Cardiac muscle cell (in vitro differentiated cells and primary cell): ENCODE results near the gene SGPP1. TPM values are rescaled to one million over a fixed set of nuclear protein-coding genes. Genes with fewer than 3 reads are reported as not detected.
A peak's percentile ranks its signal among the peaks of the same experiment; 100 is the strongest.

Source experiments
- DNase-seq, 2 donors: peaks; one replicate each; pipeline versions ENCODE4 v3.0.0 to v3.0.0-alpha.2; 2010 to 2017; ENCODE audit warnings: low read depth in 1 of 2, low spot score in 1 of 2
- H3K27ac ChIP-seq: fragments of 200-600 bp; sonication (generic); 2 replicates; pipeline ENCODE4 v1.5.1; 2016
- H3K27me3 ChIP-seq: fragments of 200-600 bp; sonication (generic); 2 replicates; pipeline ENCODE4 v1.6.0; 2016; ENCODE audit warnings: control low read depth
- H3K36me3 ChIP-seq: fragments of 200-600 bp; sonication (generic); 2 replicates; pipeline ENCODE4 v1.5.1; 2016; ENCODE audit warnings: control low read depth
- H3K4me1 ChIP-seq: fragments of 200-600 bp; sonication (generic); 2 replicates; pipeline ENCODE4 v1.8.1; 2017; ENCODE audit warnings: low read depth, mild to moderate bottlenecking, mixed run types
- H3K4me3 ChIP-seq: fragments of 200-600 bp; sonication (generic); 2 replicates; pipeline ENCODE4 v1.5.1; 2016; ENCODE audit warnings: mild to moderate bottlenecking
- H3K9me3 ChIP-seq: fragments of 200-600 bp; sonication (generic); 2 replicates; pipeline ENCODE4 v1.5.1; 2017; ENCODE audit warnings: low read depth, mild to moderate bottlenecking, control low read depth
- polyA plus RNA-seq: library from polyadenylated mRNA; unstranded; fragments of >200 nt; fragmentation: Nextera tagmentation; extraction: Ambion mirVana; gene quantifications from 2 replicates; pipeline ENCODE4 v1.2.1, GENCODE V29; 2016
- total RNA-seq: library from RNA; depleted of rRNA; stranded (reverse); fragments of >200 nt; gene quantifications from 2 replicates; pipeline ENCODE4 v1.2.3, GENCODE V29; 2016
- TF ChIP-seq, protein P1 (sequence below): IDR thresholded peaks from 2 replicates; pipeline ENCODE4 v1.5.1; 2012; ENCODE audit warnings: low read depth, mild to moderate bottlenecking, low read length

Gene SGPP1, protein sequence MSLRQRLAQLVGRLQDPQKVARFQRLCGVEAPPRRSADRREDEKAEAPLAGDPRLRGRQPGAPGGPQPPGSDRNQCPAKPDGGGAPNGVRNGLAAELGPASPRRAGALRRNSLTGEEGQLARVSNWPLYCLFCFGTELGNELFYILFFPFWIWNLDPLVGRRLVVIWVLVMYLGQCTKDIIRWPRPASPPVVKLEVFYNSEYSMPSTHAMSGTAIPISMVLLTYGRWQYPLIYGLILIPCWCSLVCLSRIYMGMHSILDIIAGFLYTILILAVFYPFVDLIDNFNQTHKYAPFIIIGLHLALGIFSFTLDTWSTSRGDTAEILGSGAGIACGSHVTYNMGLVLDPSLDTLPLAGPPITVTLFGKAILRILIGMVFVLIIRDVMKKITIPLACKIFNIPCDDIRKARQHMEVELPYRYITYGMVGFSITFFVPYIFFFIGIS
- total RNA-seq (10.6 and 11.0 TPM in 2 replicates), polyA plus RNA-seq (12.2 and 17.5 TPM in 2 replicates)

DNA sequence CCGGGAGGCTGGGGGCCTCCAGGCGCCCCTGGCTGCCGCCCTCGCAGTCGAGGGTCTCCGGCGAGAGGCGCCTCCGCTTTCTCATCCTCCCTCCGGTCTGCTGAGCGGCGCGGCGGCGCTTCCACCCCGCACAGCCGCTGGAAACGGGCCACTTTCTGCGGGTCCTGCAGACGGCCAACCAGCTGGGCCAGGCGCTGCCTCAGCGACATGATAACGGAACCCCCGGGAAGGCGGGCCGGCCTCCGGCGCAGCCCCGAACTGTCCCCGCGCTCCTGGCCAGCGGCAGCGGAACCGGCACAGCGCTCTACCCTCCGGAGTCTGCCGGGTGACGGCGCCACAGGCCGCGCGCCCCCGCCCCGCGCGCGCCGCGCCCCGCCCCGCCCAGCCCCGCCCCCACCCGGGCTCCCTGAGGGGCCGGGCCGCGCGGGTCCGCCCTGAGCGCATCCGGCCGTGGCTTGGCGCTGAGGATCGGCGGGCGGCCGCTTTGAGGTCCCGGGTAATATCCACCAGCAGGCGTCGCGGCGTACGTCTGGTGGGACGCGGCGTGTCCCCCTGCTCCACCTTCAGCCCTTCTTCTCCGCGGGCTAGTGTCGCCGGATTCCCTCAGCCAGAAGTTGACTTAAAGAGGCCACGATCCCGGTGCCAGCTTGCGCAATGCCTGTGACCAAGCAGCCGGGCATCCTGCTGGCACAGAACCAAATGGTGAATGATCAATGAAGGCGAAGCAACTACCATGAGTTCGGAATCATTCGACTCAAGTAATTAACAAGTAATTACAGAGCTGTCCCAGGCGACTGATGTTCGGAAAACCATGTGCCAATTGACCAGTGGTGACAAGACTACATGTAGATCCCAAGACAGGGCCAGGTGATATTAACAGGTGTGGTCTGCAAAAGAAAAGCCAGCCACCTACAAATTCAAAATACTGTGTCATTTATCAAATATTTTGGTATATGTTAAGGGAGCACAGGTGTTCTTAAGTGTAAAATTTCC is at the start of gene SGPP1:
SGPP1 (minus strand) TSS at position 330 of the 993 bp plus-strand sequence; CDS start at position 209, 121 bp downstream.
- TF ChIP-seq, protein P1, sequence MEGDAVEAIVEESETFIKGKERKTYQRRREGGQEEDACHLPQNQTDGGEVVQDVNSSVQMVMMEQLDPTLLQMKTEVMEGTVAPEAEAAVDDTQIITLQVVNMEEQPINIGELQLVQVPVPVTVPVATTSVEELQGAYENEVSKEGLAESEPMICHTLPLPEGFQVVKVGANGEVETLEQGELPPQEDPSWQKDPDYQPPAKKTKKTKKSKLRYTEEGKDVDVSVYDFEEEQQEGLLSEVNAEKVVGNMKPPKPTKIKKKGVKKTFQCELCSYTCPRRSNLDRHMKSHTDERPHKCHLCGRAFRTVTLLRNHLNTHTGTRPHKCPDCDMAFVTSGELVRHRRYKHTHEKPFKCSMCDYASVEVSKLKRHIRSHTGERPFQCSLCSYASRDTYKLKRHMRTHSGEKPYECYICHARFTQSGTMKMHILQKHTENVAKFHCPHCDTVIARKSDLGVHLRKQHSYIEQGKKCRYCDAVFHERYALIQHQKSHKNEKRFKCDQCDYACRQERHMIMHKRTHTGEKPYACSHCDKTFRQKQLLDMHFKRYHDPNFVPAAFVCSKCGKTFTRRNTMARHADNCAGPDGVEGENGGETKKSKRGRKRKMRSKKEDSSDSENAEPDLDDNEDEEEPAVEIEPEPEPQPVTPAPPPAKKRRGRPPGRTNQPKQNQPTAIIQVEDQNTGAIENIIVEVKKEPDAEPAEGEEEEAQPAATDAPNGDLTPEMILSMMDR, result peak; percentile 32
- no peaks in the 10 kb centered on the region for H3K9me3 ChIP-seq
- H3K4me3 ChIP-seq, result peak within 1 kb of the TSS; percentile 100
- peak; percentile 80 to 85 for DNase-seq
- H3K27me3 ChIP-seq, result peaks cover 24% of the 10 kb centered on the region
- no peaks in the 10 kb centered on the region for H3K36me3 ChIP-seq
- H3K4me1 ChIP-seq, result peaks cover 11% of the 10 kb centered on the region
- peak within 1 kb of the TSS; percentile 89 for H3K27ac ChIP-seq

DNA sequence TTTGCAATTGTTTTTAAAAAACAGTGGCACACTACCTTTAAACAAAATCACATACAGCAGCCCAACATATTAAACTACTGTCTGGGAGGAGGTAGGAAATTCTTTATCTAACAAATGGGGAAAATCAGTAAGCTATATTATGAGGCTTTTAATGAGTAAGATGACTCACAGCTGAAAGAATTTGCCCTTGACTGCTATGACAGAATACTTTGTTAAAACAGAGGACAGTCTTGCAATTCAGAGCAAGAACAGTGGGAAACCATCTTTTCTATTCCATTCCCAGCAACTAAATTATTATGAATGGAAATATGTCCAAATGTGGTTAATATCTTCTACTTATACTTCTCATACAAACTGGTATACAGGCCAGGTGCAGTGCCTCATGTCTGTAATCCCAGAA is 49.2 kb upstream of the SGPP1 start:
- DNase-seq, result peak in 1 of 2 donors; percentile 62

DNA sequence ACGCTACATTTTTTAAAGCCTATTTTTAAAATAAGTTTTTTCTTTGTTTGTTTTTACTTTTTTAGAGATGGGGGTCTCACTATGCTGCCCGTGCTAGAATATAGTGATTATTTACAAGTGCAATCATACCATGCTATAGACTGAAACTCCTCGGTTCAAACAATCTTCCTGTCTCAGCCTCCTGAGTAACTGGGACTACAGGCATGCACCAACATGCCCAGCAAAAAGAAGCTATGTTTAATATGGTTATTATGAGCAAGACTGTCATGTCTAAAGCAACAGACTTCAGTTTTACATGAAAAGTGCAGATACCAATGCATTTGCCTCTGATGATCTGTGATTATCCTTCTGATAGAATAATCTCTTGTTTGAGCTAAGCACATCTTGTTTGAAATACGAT is 45.6 kb upstream of the SGPP1 start:
- no peaks in the 10 kb centered on the region for H3K36me3 ChIP-seq
- no peaks in the 10 kb centered on the region for H3K27me3 ChIP-seq
- TF ChIP-seq, protein P1, result no peak
- H3K27ac ChIP-seq, result no peak overlapping the region
- H3K4me3 ChIP-seq, result no peak overlapping the region
- no peak for DNase-seq
- no peaks in the 10 kb centered on the region for H3K9me3 ChIP-seq
- H3K4me1 ChIP-seq, result no peaks in the 10 kb centered on the region

More for the DNA sequence above, 49.2 kb upstream of the SGPP1 start:
- TF ChIP-seq, protein P1, result no peak
- no peak overlapping the region for H3K27ac ChIP-seq
- H3K4me1 ChIP-seq, result no peaks in the 10 kb centered on the region
- H3K27me3 ChIP-seq, result no peaks in the 10 kb centered on the region
- no peaks in the 10 kb centered on the region for H3K9me3 ChIP-seq
- H3K4me3 ChIP-seq, result no peak overlapping the region
- no peaks in the 10 kb centered on the region for H3K36me3 ChIP-seq

DNA sequence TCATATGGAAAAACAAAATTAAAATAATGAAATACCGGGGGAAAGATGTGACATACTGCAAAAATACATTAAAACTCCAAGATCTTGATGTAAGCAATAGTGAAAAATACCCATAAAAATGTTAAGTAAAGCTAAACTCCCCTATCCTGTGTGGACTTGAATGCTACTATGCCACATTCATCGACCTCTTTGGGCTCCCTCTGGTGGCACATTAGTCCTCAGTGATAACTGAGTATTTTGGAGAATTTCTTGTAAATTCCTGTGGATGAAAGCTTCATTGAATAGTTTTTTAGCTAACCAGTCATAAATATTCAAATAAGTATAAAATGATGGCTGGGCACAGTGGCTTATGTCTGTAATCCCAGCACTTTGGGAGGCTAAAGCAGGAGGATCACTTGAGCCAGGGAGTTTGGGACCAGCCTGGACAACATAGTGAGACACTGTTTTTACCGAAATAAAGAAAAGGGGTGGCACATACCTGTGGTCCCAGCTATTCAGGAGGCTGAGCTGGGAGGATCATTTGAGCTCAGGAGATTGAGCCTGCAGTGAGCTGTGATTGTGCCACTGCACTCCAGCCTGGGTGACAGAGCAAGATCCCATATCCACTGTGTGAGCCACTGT is 42.4 kb upstream of the SGPP1 start:
- DNase-seq, result peak in 1 of 2 donors; percentile 77
- H3K27ac ChIP-seq, result no peak overlapping the region
- no peaks in the 10 kb centered on the region for H3K4me1 ChIP-seq
- no peaks in the 10 kb centered on the region for H3K36me3 ChIP-seq
- TF ChIP-seq, protein P1, result peak; percentile 67
- no peak overlapping the region for H3K4me3 ChIP-seq
- H3K9me3 ChIP-seq, result no peaks in the 10 kb centered on the region
- no peaks in the 10 kb centered on the region for H3K27me3 ChIP-seq

DNA sequence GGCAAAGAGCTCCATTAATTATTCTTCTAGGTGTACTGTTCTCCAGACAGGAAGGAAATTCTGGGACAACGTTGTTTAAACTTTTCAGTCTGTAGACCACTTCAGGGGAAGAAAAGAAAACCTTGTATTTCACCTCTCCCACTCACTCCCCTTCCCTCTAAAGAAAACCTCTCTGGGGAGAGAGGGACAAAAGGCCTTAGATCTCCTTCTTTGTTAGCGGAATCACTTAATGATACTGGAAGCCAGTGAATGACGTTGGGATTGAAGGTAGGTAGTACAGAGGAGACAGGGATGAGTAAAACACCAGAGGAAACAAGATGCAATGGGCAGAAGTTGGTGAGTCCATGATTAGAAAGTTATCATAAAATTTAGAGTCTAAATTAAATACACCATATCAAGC is 38.7 kb upstream of the SGPP1 start:
- Histone ChIP-seq H3K27ac (no peak overlapping the region), H3K27me3 (no peaks in the 10 kb centered on the region), H3K9me3 (no peaks in the 10 kb centered on the region), H3K4me1 (no peaks in the 10 kb centered on the region), H3K4me3 (no peak overlapping the region), H3K36me3 (no peaks in the 10 kb centered on the region)
- TF ChIP-seq, protein P1, result no peak
- no peak for DNase-seq
